HEK293 (cell line): ENCODE measurements around the gene PRPF18.

Experiments
- CTCF ChIA-PET: fragments of 350-600 bp; formaldehyde crosslinking; extraction: SDS; loops from one replicate; lab custom pipeline; 2021; ENCODE audit warnings: antibody characterized with exemption; lab: Yijun Ruan, JAX
- POLR2A ChIA-PET: fragments of 300-600 bp; formaldehyde crosslinking; extraction: SDS; loops from one replicate; lab custom pipeline; 2020; ENCODE audit warnings: antibody characterized with exemption, inconsistent platforms; lab: Yijun Ruan, JAX
- H3K27ac ChIP-seq: fragments of 200-500 bp; sonication (Bioruptor generic); 2 replicates; pipeline ENCODE4 v1.5.1; 2014; ENCODE audit warnings: low read depth, low read length, control low read depth, inconsistent platforms; ENCODE audit errors: extremely low read depth
- H3K36me3 ChIP-seq, 2 experiments: fragments of 200-500 bp in 1 of 2; sonication (Bioruptor generic) in 1 of 2; 1 replicate in 1 of 2; 2 replicates in 1 of 2; pipeline ENCODE4 v1.5.1; 2014 to 2017; ENCODE audit warnings: inconsistent platforms in 2 of 2, low read length in 2 of 2; ENCODE audit not compliant: control insufficient read depth in 2 of 2, insufficient read depth in 1 of 2
- H3K4me1 ChIP-seq: fragments of 200-500 bp; sonication (Bioruptor generic); 2 replicates; pipeline ENCODE4 v1.5.1; 2014; ENCODE audit warnings: mild to moderate bottlenecking, low read length, inconsistent platforms; ENCODE audit not compliant: control insufficient read depth, insufficient read depth
- H3K4me3 ChIP-seq: 2 replicates; pipeline ENCODE4 v1.5.1; 2011; ENCODE audit warnings: low read depth, mild to moderate bottlenecking, control low read depth, low read length, moderate library complexity
- H3K9me3 ChIP-seq: fragments of 200-500 bp; sonication (Bioruptor generic); 2 replicates; pipeline ENCODE4 v1.5.1; 2014; ENCODE audit warnings: low read depth, low read length, inconsistent platforms; ENCODE audit not compliant: control insufficient read depth, insufficient read depth
- ATF2 ChIP-seq: fragments of 450-650 bp; formaldehyde crosslinking; IDR thresholded peaks from 2 replicates; pipeline ENCODE4 v1.5.1; 2016; ENCODE audit warnings: missing biosample characterization, missing genetic modification characterization, low read depth
- HIC1 ChIP-seq: fragments of 450-650 bp; formaldehyde crosslinking; IDR thresholded peaks from 2 replicates; pipeline ENCODE4 v1.5.1; 2016; ENCODE audit warnings: missing biosample characterization, missing genetic modification characterization
- KLF10 ChIP-seq: fragments of 450-650 bp; IDR thresholded peaks from 2 replicates; pipeline ENCODE4 v1.5.1; 2018; ENCODE audit warnings: missing biosample characterization, mild to moderate bottlenecking, missing genetic modification characterization
- KLF8 ChIP-seq: fragments of 450-650 bp; formaldehyde crosslinking; IDR thresholded peaks from 2 replicates; pipeline ENCODE4 v1.5.1; 2016; ENCODE audit warnings: missing biosample characterization, missing genetic modification characterization
- KLF9 ChIP-seq: fragments of 450-650 bp; formaldehyde crosslinking; IDR thresholded peaks from 2 replicates; pipeline ENCODE4 v1.5.1; 2016; ENCODE audit warnings: missing biosample characterization, missing genetic modification characterization, low read depth
- PRDM4 ChIP-seq: fragments of 450-650 bp; formaldehyde crosslinking; IDR thresholded peaks from 2 replicates; pipeline ENCODE4 v1.5.1; 2017; ENCODE audit warnings: missing biosample characterization, missing genetic modification characterization
- RBAK ChIP-seq: fragments of 450-650 bp; formaldehyde crosslinking; IDR thresholded peaks from 2 replicates; pipeline ENCODE4 v1.5.1; 2016; ENCODE audit warnings: missing biosample characterization, missing genetic modification characterization
- SP2 ChIP-seq: fragments of 450-650 bp; formaldehyde crosslinking; IDR thresholded peaks from 2 replicates; pipeline ENCODE4 v1.5.1; 2016; ENCODE audit warnings: missing biosample characterization, missing genetic modification characterization
- YY2 ChIP-seq: fragments of 450-650 bp; formaldehyde crosslinking; IDR thresholded peaks from 2 replicates; pipeline ENCODE4 v1.5.1; 2016; ENCODE audit warnings: missing biosample characterization, missing genetic modification characterization
- ZBTB8A ChIP-seq: fragments of 450-650 bp; formaldehyde crosslinking; IDR thresholded peaks from 2 replicates; pipeline ENCODE4 v1.5.1; 2016; ENCODE audit warnings: missing biosample characterization, missing genetic modification characterization
- ZFP3 ChIP-seq: fragments of 450-650 bp; formaldehyde crosslinking; IDR thresholded peaks from 2 replicates; pipeline ENCODE4 v1.5.1; 2016; ENCODE audit warnings: low read depth, missing biosample characterization, missing genetic modification characterization
- ZNF114 ChIP-seq: fragments of 450-650 bp; formaldehyde crosslinking; IDR thresholded peaks from 2 replicates; pipeline ENCODE4 v1.5.0; 2017; ENCODE audit warnings: missing biosample characterization, missing genetic modification characterization
- ZNF174 ChIP-seq: fragments of 450-650 bp; formaldehyde crosslinking; IDR thresholded peaks from 2 replicates; pipeline ENCODE4 v1.5.0; 2017; ENCODE audit warnings: missing biosample characterization, mild to moderate bottlenecking, missing genetic modification characterization
- ZNF18 ChIP-seq: fragments of 450-650 bp; formaldehyde crosslinking; IDR thresholded peaks from 2 replicates; pipeline ENCODE4 v1.5.1; 2016; ENCODE audit warnings: missing biosample characterization, missing genetic modification characterization
- ZNF184 ChIP-seq: fragments of 450-650 bp; IDR thresholded peaks from 2 replicates; pipeline ENCODE4 v1.5.1; 2018; ENCODE audit warnings: missing biosample characterization, mild to moderate bottlenecking, missing genetic modification characterization
- ZNF23 ChIP-seq: fragments of 450-650 bp; formaldehyde crosslinking; IDR thresholded peaks from 2 replicates; pipeline ENCODE4 v1.5.1; 2016; ENCODE audit warnings: missing biosample characterization, missing genetic modification characterization, borderline replicate concordance
- ZNF324 ChIP-seq: fragments of 450-650 bp; formaldehyde crosslinking; IDR thresholded peaks from 2 replicates; pipeline ENCODE4 v1.5.1; 2016; ENCODE audit warnings: missing biosample characterization, missing genetic modification characterization
- ZNF335 ChIP-seq: fragments of 450-650 bp; formaldehyde crosslinking; conservative IDR thresholded peaks from 2 replicates; pipeline ENCODE4 v1.5.1; 2016; ENCODE audit warnings: missing biosample characterization, missing genetic modification characterization
- ZNF366 ChIP-seq: fragments of 450-650 bp; formaldehyde crosslinking; conservative IDR thresholded peaks from 2 replicates; pipeline ENCODE4 v1.5.1; 2016; ENCODE audit warnings: missing biosample characterization, missing genetic modification characterization
- ZNF394 ChIP-seq: fragments of 450-650 bp; formaldehyde crosslinking; IDR thresholded peaks from 2 replicates; pipeline ENCODE4 v1.5.1; 2016; ENCODE audit warnings: missing biosample characterization, missing genetic modification characterization, mild to moderate bottlenecking, moderate library complexity, borderline replicate concordance
- ZNF404 ChIP-seq: fragments of 450-650 bp; formaldehyde crosslinking; IDR thresholded peaks from 2 replicates; pipeline ENCODE4 v1.5.1; 2017; ENCODE audit warnings: missing biosample characterization, missing genetic modification characterization
- ZNF624 ChIP-seq: fragments of 450-650 bp; formaldehyde crosslinking; IDR thresholded peaks from 2 replicates; pipeline ENCODE4 v1.5.1; 2017; ENCODE audit warnings: missing biosample characterization, missing genetic modification characterization
- ZNF660 ChIP-seq: fragments of 450-650 bp; IDR thresholded peaks from 2 replicates; pipeline ENCODE4 v1.5.1; 2018; ENCODE audit warnings: missing biosample characterization, mild to moderate bottlenecking, missing genetic modification characterization
- ZNF843 ChIP-seq: fragments of 450-650 bp; formaldehyde crosslinking; IDR thresholded peaks from 2 replicates; pipeline ENCODE4 v1.5.1; 2016; ENCODE audit warnings: missing biosample characterization, missing genetic modification characterization
- ZXDB ChIP-seq: fragments of 450-650 bp; formaldehyde crosslinking; IDR thresholded peaks from 2 replicates; pipeline ENCODE4 v1.5.1; 2016; ENCODE audit warnings: missing biosample characterization, missing genetic modification characterization

PRPF18 gene

GRCh38 chr10:13669901-13670300 is 83.1 kb downstream of the PRPF18 start:
- Histone ChIP-seq H3K27ac (no peak overlapping the region), H3K36me3 (peaks cover 0 to 51% of the 10 kb centered on the region in 2 experiments; a peak in 2 of 3 replicates), H3K9me3 (no peaks in the 10 kb centered on the region), H3K4me1 (peaks cover 11% of the 10 kb centered on the region), H3K4me3 (no peak overlapping the region)
- TF ChIP-seq SP2 (no peak), ZNF324 (tag by site-specific recombination) (no peak), ZNF394 (tag by site-specific recombination) (no peak), KLF9 (tag by site-specific recombination) (no peak)
- CTCF ChIA-PET: interaction anchor here (0.7 to 1.6 kb wide), 2 partner anchors 10 to 62 kb away, joined by 3 to 6 read pairs; no protein-coding TSS in a partner anchor
- POLR2A ChIA-PET: no interaction called here

- TF ChIP-seq ZNF660 (tag by site-specific recombination) (no peak), KLF8 (no peak), ZBTB8A (tag by site-specific recombination) (no peak)
- POLR2A ChIA-PET: no interaction called here
- Histone ChIP-seq H3K9me3 (no peaks in the 10 kb centered on the region), H3K36me3 (peaks cover 0 to 48% of the 10 kb centered on the region in 2 experiments; a peak in 2 of 3 replicates), H3K4me1 (peaks cover 11% of the 10 kb centered on the region), H3K4me3 (no peak overlapping the region), H3K27ac (no peak overlapping the region)
- CTCF ChIA-PET: interaction anchor here (1.6 kb wide), 1 partner anchor 11 kb away, joined by 6 read pairs; no protein-coding TSS in a partner anchor
Observed at GRCh38 chr10:13670311-13670710, 83.5 kb downstream of the PRPF18 start.

GRCh38 chr10:13671904-13672303 is 85.1 kb downstream of the PRPF18 start:
- H3K4me1 ChIP-seq: peaks cover 11% of the 10 kb centered on the region
- POLR2A ChIA-PET: no interaction called here
- peaks cover 0 to 35% of the 10 kb centered on the region in 2 experiments; a peak in 2 of 3 replicates for H3K36me3 ChIP-seq
- H3K4me3 ChIP-seq: no peak overlapping the region
- no peak for TF ChIP-seq ZXDB (tag by site-specific recombination)
- TF ChIP-seq ZNF174 (tag by site-specific recombination): no peak
- TF ChIP-seq ZNF18 (tag by site-specific recombination): no peak
- TF ChIP-seq ATF2 (tag by site-specific recombination): no peak
- no peak for TF ChIP-seq ZNF624 (tag by site-specific recombination)
- no peak for TF ChIP-seq ZNF843
- TF ChIP-seq HIC1 (tag by site-specific recombination): no peak
- no peak for TF ChIP-seq ZNF184 (tag by site-specific recombination)
- TF ChIP-seq PRDM4 (tag by site-specific recombination): no peak
- TF ChIP-seq YY2 (tag by site-specific recombination): no peak
- TF ChIP-seq RBAK (tag by site-specific recombination): no peak
- no peak for TF ChIP-seq KLF10
- no peak for TF ChIP-seq ZNF404
- no peak for TF ChIP-seq ZNF366 (tag by site-specific recombination)
- no peak for TF ChIP-seq ZFP3 (tag by site-specific recombination)
- no peak for TF ChIP-seq ZNF23 (tag by site-specific recombination)
- TF ChIP-seq ZNF335: no peak
- TF ChIP-seq ZNF114 (tag by site-specific recombination): no peak
- CTCF ChIA-PET: no interaction called here
- no peak overlapping the region for H3K27ac ChIP-seq
- H3K9me3 ChIP-seq: no peaks in the 10 kb centered on the region
